Smooth muscle cell of the brain vasculature (primary cell): ENCODE data around the gene BPIFB6.

Experiments
- DNase-seq: peaks from one replicate; pipeline ENCODE4 v3.0.0-alpha.2; 2012; ENCODE audit warnings: low read depth, low spot score

Gene BPIFB6

GRCh38 chr20:33031531-33031930 is at the start of gene BPIFB6:
Gene BPIFB6, plus strand, starts transcription at chr20:33031648. Its CDS starts 0 bp downstream, at chr20:33031648.
- no peak for DNase-seq

- DNase-seq = no peak
Observed at GRCh38 chr20:32982617-32983458, 48.6 kb upstream of the BPIFB6 start.

DNA sequence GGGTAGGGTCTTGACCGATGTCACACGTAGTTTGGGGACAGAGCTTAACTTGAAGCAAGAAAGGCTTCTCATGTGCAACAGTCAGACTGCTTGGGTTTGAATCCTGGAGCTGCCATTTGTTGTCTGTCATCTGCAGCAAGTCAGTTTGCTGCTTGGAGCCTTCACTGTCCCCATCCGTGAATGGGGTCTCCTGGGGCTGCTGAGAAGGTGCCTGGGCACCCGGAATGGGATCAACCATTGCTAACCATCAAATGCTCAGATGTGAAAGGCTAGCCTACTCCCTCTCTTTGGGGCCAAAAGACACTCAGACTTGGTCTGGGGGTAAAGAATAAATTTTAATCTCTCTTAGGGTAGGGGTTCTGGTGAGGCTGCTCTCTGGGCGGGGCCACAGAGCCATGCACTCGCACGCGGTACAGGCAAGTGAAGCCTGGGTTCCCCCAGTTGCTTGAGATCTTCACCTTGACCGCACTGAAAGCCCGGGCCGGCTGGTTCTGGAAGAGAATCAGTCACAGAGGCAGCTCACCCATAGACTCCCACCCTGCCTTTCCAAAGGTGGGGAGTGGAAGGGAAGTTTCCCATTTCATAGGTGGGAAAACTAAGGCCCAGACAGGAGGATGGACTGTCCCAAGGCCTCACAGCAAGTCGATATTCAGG is 47.9 kb upstream of the BPIFB6 start:
- DNase-seq = no peak

GRCh38 chr20:32984196-32984595 is 47.3 kb upstream of the BPIFB6 start:
- DNase-seq = no peak

DNA sequence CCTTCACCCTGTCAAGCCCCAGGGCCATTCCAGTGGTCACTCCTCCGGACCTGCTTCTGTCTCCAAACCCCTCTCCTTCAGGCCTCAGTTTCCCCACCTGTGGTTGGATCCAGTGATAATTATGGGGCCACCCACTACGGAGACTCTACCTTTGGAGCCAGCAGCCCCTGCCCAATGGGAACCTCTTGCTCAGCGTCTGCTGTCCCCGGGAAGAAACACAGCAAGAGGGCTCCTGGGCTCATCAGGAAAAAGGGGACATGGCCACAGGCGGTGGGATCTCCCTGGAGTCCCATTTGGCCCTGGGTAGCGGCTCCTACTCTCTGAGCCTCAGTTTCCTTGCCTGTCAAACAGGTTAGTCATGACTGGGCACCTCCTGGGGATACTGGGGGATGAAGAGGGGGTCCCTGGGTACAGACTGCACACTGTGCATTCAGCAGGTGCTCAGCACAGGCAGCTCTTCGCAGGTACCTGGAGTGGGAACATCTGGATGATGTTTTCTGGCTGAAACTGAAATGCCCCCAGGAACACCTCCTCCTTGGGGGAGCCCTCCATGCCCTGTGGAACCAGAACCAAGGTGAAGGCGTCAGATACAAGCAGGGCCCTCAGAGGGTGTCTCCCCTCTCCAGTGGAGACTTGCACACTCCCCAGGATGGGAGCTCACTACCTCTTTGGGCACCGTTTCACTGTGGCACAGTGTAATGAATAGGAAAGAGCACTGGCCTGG is 46.7 kb upstream of the BPIFB6 start:
- DNase-seq = no peak

- DNase-seq = no peak
Observed at GRCh38 chr20:32985596-32985995, 45.9 kb upstream of the BPIFB6 start.

- no peak for DNase-seq
Observed at GRCh38 chr20:32986331-32986966, 45.0 kb upstream of the BPIFB6 start.

DNA sequence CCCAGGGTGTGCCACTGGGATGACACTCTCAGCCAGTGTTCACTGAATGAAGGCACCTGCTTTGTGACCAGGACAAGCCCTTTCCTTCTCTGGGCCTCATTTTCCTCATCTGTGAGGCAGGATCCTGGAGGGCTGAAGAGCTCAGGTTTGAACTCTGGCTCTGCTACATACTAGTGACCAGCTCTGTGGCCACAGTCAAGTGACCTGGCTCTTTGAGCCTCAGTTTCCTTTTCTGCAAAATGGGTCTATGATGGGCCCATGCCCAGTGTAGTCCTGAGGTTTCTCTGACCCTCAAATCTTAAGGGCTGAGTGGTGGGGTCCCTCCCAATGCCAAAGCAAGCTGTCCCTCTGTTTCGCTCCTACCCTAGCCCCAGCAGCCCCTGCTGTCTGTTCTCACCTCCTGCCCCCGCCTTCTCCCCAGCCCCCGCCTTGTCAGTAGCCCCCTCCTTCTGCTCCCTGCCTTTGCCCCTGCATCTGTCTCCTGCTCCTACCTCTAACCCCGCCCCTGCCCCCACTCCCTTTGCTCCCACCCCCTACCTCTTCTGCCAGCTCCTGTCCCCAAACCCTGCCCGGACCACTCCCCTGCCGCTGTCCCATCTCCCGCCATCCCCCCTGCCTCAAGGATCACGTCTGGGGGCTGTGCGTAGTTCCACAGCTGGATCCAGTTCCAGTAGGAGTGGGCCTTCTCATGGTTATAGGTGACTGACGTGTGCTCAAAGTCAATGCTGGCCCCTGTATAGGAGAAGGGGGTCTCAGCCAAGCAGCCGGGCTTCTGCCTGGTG is 44.2 kb upstream of the BPIFB6 start:
- DNase-seq = no peak

- DNase-seq = no peak
Observed at GRCh38 chr20:32988008-32988407, 43.4 kb upstream of the BPIFB6 start.

DNA sequence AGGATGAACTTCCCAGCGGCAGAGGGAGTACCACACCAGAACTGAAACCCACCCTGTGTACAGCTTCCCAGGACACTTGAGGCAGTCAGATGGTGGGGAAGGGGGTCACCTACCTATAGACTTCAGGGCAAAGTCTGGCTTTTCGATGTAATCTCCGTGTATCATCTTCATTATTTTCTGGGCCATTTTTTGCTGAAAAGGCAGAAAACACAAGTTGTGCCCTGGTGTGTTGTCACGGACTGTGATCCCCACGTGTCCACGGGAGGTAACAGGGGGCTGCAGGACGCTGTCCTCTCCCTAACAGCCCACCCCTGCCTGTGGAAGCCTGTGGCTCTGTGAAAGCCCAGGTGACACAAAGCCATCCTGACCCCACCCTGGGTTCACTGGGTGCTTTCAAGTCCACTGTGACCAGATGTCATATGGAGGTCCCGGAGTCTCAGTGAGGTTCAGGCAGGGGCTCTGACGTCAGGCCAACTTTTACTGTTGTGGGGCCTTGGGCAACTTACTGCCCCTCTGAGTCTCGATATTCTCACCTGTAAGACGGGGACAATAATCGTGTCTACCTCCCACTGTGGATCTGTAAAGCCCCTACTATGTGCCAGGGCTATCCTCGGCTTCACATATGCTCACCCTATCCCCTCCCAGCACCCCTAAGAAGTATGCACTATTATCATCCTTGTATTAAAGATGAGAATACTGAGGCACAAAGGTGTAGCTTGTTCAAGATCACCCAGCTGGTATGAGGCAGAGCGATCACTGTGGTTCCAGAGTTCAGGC is 41.8 kb upstream of the BPIFB6 start:
- no peak for DNase-seq

- no peak for DNase-seq
Observed at GRCh38 chr20:32990426-32990825, 41.0 kb upstream of the BPIFB6 start.

GRCh38 chr20:32991383-32991782 is 40.1 kb upstream of the BPIFB6 start:
- DNase-seq = no peak

GRCh38 chr20:32991792-32992641 is 39.4 kb upstream of the BPIFB6 start:
- no peak for DNase-seq

DNA sequence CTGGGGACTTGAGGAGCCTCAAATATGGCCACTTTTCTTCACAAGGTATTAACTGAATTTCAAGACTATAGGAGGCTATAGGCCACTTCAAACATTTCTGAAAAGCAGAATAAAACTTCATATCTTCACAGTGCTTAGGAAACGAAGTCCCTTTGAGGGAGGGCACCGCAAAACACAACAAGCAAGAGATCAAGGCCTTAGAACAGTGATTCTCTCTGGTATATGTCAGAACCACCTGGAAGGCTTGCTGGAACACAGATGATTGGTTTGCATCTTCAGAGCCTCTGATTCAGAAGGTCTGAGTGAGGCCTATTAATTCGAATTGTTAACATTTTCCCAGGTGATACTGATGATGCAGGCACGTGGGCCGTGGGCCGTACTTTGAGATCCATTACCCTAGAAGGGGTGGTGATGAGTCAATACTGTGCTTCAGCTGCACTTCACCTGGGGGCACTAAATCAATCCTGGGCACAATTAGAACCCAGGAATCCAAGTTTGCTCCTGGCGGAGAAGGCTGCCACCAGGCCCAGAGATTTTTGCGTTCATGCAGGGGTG is 37.9 kb upstream of the BPIFB6 start:
- DNase-seq = no peak

DNA sequence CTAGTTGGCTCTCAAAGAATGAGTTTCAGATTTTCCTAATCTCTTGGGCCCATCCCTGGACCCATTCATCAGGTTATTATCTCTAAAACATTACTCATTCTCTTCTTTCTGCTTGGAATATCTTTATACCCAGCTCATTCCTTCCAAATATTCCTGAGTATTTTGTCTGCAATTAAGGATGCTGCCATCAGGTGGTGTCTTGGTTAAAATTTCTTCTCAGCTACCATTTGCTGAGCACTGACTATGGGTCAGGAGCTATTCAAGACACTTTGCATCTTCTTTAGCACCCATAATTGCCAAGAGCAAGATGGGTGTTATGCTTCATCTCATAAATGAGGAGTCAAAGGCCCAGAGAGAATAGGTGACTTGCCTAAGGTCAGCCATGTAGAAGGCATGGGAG is 35.6 kb upstream of the BPIFB6 start:
- no peak for DNase-seq

DNA sequence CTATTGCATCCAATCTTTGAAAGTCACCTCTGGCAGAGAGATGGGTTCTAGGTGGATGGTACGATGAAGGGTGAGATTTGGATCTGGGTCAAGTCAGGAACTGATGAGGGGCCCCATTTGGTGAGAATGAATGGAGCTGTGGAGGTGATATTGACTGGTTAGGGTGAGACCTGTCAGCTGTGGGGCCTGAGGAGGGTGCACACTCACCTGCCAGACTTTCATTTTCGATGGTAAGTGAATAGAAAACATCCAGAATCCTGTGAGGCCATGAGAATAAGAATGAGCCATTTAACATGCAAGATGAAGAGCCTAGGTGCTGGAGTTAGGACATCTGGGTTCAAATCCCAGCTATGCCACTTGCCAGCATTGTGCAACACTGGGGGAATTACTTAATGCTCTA is 34.0 kb upstream of the BPIFB6 start:
- no peak for DNase-seq

- DNase-seq = no peak
Observed at GRCh38 chr20:32999603-33000250, 31.7 kb upstream of the BPIFB6 start.

DNA sequence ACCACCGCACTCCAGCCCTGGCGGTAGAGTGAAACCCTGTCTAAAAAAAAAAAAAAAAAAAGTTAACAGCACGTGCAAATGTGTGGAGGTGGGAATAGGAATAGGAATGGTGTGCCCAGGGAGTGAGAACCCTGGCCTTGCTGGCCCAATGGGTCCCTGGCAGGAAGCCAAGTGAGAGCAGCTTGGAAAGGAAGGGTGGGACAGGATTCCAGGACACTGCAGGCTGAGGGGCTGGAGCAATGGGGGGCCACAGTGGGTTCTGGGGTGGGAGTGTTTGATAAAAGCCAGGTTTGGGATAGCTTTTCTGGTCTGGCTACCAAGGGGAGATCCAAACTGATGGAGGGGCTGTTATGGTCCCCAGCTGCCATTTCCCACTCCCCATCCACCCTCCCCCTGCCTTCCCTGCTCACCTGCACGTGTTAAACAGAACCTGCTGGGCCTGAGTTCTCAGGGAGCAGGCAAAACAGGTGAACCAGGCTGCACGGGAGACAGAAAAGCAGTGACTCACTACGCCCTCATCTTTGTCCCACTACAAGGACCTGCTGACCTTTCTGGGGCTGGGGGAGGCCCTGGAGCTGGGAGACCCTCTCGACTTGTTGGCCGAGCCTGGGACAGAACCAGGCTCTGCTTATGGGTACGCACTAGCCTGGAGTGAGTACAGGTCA is 30.5 kb upstream of the BPIFB6 start:
- no peak for DNase-seq
